ENCODE data around the gene PRR5.

The PRR5 gene

DNA sequence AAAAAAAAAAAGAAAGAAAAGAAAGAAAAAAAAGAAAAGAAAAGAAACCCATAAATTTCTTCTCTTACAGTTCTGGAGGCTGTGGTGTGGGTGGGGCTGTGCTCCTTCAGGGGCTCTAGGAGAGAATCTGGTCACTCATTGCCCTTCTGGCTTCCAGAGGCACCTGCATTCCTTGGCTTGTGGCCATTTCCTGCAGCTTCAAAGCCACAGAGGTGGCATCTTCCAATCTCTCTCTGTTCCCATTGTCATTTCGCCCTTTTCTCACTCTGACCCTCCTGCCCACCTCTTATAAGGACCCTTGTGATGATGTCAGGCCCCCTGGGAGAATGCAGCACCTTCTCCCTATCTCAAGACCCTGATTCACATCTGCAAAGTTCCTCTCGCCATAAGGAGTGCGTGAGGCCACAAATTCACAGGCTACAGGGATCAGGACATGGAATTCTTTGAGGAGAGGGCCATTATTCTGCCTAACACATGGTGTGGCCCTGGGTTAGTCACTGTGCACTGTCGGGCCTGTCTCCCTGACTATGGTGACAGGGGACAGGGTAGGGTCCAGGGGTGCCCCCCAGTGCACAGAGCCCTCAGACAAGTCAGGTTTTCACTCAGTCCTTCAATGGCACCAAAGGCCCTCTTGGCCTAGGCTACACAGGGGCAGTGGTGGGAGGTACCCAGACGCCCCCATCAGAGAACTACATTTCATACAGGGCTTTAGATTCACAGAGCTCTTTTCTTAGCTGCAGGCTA, 38.6 kb upstream of the PRR5 start:
- TF ChIP-seq CTCF (IDR thresholded peaks at IDR 0.05) = no peak

DNA sequence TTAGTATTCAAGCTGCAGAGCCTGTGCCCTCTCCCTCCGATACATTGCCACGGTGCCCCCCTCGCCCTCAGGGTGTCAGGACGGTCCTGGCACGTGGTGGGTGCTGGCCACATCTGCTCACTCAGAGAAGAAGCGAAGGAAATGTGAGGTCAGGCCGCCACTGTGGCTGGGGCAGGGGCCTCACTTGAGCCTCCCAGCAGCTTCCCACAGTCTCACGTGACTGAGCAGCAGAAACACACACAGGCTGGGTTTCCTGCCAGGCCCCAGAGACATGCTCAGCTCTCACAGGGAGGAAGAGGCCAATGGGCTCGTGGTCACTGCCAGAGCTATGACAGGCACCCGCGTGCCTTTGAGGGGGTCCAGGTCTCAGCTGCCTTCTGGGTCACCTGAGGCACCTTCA, 37.9 kb upstream of the PRR5 start:
- TF ChIP-seq CTCF (IDR thresholded peaks at IDR 0.05) = no peak

DNA sequence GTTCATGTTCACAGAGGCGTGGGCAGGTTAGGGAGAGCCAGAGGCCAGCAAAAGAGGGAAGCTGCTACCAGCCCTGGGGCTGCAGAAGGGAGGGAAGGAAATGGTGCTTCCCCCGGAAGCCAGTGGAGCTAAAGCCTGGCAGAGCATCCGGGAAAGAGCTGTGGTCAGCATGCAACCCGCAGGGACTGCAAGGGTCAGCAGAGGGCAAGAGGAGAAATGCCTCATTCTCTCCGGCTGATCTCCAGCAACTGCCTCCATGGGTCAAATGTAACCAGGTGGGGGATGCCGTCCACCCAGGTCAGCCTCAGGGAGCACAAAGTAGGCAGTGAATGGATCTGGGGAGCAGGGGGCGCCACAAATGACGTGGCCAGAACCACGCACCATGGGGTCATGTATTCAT, 36.9 kb upstream of the PRR5 start:
- TF ChIP-seq CTCF (IDR thresholded peaks at IDR 0.05) = no peak

- no peak for TF ChIP-seq CTCF (IDR thresholded peaks at IDR 0.05)
These were observed 35.8 kb upstream of the PRR5 start for GRCh38 chr22:44666207-44666585.

DNA sequence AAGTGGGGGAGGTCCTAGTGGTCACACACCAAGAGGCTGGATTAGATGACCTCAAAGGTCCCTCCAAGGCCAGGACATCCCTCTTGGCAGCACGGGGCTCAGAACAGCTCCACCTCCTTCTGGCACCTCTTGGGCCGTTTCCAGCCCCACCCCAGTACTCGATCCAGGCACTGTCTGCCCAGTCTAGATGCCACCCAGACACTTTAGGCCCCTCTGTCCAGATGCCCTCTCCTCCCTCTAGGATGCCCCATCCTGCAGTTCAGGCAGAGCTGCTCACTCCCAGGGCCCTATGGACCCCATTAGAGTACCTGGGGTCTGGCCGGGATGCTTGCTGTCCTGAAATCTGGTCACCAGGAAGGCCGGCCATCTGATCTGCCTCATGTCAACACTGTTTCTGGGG, 34.7 kb upstream of the PRR5 start:
- no peak for TF ChIP-seq CTCF (IDR thresholded peaks at IDR 0.05)

DNA sequence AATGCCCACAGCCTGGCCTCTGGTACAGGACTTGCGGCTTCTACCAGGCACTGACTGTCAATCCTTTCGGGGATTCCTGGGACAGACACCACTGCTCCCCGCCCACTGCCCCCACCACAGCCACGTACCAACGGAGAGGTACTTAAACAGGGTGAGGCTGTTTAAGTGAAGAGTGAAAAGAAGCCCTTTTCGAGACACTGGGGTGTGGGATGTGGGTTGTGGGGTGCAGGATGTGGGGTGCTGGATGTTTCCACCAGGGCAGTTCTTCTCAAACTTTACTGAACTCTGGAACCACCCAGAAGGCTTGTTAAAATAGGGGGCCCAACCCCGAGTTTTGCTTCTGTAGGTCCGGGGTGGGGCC, 34.2 kb upstream of the PRR5 start:
- TF ChIP-seq CTCF (IDR thresholded peaks at IDR 0.05) = no peak

DNA sequence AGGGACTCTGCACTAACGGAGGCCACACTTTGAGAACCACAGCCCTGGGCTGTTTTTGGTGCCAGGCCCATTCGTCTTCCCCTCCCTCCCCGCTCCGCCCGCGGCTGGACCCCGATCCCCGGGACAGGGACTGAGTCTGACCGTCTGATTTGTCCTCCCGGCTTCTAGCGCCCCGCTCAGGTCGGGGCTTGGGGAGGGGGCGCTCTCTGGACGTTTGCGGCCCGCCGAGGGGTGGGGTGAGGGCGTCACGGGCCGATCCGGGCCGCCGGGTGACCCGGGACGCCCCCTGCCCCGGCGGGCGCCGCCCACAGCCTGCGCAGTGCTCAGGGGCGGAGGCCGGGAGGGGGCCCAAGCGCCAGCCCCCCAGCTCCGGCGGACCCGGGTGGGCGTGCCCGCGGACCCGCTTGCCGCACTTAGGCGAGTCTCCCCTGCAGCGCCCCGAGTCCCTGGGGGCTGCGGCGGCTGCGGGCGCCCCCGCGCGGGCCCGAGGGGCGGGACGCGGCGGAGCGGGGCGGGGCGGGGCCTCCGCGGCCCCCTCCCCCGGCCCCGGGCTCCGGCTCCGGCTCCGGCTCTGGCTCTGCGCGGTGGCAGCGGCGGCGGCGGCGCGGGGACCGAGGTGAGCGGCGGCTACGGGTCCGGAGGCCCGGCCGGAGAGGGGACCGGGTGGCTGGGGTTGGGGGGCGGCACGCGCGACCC, 33.7 kb upstream of the PRR5 start:
- 0 out of 2 replicates have a peak, but pooled peaks have one; percentile 12 for TF ChIP-seq CTCF (IDR thresholded peaks at IDR 0.05)
